GDM1 (cell line): ENCODE data around the gene ATF3.
A peak's percentile ranks its signal among the peaks of the same experiment; 100 is the strongest.

Experiments used
- DNase-seq: peaks from one replicate; lab custom pipeline; 2025; lab: John Stamatoyannopoulos, UW

The ATF3 gene

DNA sequence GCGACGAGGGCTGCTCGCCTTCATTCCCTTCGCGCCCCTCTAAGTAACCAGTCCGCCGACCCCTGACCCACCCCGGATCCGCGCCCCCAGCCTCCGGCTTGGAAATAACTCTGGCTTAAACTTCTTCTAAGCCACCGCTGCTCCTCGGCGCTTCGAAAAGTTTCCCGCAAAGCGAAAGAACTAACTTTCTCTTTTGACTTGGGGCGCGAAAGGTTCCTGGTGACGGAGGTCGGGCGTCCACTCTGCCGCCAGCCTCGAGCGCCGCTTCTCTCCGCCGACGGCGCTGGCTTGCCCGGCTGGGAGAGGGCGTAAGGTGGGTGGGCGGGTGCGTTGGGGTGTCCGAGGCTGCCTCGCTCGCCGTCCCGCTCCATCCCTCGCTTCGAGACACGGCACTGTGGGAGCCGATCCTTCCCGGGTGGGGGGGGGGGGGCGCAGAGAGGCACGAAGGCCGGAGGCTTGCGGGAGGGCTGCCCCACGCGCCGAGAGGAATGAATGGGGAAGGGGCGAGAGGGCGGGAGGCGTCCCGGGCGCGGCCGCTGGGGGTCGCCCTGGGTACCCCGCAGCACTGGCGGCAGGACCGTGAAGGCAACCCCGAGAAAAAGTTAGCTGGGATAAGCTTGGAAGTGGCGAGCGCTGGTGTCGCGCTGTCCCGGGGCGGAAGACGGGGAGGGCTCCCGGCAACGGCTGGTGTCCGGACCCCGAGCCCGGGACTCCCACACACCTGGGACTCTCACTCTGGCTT lies 569 bp downstream of the ATF3 start:
- DNase-seq = peak; percentile 41

- DNase-seq = no peak
Observed at GRCh38 chr1:212609701-212610574, 1.4 kb downstream of the ATF3 start.

DNA sequence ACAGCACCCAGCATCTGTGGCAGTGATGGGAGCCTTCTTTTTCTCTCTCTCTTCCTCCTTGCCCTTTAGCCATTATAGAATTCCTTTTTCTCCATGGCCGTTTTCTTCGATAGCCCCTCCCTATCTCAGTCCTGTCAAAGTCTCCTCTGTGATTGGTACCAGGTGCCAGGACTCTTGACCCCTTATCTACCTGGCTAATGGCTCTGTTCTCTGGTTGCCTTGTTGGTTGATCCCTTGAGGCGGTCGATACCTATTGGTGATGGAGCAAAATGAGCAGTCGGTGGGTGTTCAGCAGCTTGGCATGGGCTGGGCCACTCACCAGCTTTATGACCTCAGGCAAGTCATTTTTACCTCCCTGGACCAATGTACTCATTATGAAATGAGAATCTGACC lies 2.0 kb downstream of the ATF3 start:
- DNase-seq = no peak

GRCh38 chr1:212611000-212611948 lies 2.7 kb downstream of the ATF3 start:
- DNase-seq = no peak

- no peak for DNase-seq
Observed at GRCh38 chr1:212612041-212612961, 3.7 kb downstream of the ATF3 start.

- DNase-seq = no peak
Observed at GRCh38 chr1:212613440-212614335, 5.1 kb downstream of the ATF3 start.

GRCh38 chr1:212614453-212615200 lies 6.1 kb downstream of the ATF3 start:
- DNase-seq = no peak

DNA sequence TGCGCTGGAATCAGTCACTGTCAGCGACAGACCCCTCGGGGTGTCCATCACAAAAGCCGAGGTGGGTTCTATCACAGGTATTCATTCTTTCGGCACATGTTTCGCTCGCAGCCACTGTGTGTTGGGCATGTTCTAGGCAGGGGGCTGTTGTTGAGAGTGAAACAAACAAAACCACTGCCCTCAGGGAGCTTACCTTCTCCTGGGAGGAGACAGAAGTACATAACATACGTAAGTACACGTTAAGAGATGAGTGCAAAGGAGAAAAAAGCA lies 6.6 kb downstream of the ATF3 start:
- DNase-seq = no peak

- no peak for DNase-seq
Observed at GRCh38 chr1:212618466-212619210, 10.1 kb downstream of the ATF3 start.

- DNase-seq = no peak
Observed at GRCh38 chr1:212620293-212620692, 11.7 kb downstream of the ATF3 start.

DNA sequence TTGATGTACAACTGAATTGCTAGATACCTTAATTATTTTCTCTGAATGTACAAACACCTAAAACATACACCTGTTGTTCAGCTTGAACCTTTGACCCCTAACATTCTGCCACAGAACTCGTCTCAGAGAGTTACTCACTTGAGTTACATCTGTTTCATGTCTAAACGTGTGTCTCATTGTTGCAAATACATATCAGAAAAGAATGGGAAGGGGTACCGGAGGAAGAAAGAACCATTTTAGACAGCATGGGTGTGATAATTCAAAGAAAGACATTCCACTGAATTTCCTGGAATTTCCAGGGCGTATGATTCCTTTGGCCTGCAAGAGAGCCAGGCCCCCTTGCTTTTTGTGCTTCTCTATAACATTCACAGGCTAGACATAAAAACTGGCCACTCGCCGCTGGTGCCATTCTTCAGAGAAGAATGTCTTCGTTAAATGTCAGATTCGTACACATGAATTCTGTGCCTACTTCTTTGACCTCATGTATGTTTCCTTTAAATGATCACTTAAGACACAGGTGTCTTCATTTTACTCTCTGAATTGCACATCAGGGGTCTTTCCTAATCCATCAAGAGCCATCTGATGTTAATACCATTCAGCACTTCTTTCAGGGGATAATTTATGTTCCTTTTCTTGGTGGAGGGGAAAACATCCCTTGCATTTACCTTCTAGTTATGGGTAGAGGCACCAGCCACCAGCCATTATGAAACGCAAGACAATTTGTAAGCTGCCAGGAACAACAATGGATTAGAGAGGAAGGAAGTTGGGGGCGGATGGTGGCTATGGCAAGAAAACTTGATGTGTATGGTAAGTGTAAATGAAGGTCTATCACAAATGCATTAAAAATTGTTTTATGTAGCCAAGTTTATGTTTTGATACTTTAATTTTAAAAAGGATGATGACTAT lies 12.7 kb downstream of the ATF3 start:
- peak; percentile 10 for DNase-seq

GRCh38 chr1:212621949-212622305 lies 13.4 kb downstream of the ATF3 start:
- DNase-seq = no peak

- no peak for DNase-seq
Observed at GRCh38 chr1:212622467-212622866, 13.9 kb downstream of the ATF3 start.

- no peak for DNase-seq
Observed at GRCh38 chr1:212622906-212623305, 14.3 kb downstream of the ATF3 start.

DNA sequence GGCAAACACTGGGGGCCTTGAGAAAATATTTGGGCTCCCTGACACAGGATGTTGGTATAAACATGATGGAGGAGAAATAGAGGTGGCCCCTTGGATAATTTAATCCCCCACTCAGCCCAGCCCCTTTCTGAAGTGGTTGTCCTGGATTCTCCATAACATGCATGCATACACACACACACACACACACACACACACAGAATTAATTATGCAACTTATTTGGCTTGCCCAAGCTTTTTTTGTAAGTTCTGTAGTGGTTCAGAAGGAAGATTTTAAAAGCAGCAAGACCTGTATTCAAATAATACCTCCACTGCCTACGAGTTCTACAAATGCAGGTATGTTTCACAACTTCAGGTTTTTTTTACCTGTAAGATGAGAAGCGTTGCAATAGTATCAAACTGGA lies 15.0 kb downstream of the ATF3 start:
- no peak for DNase-seq

DNA sequence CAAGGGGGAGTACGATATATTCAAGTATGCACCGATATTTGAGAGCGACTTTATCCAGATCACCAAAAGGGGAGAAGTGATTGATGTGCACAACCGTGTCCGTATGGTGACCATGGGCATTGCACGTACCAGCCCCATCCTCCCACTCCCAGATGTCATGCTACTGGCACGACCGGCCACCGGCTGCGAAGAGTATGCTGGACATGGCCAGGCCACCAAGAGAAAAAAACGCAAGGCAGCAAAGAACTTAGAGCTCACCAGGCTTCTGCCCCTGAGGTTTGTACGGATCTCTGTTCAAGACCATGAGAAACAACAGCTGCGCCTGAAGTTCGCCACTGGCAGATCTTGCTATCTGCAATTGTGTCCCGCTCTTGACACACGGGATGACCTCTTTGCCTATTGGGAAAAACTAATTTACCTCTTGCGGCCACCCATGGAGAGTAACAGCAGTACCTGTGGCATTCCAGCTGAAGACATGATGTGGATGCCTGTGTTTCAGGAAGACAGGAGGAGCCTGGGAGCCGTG lies 16.5 kb downstream of the ATF3 start:
- no peak for DNase-seq

DNA sequence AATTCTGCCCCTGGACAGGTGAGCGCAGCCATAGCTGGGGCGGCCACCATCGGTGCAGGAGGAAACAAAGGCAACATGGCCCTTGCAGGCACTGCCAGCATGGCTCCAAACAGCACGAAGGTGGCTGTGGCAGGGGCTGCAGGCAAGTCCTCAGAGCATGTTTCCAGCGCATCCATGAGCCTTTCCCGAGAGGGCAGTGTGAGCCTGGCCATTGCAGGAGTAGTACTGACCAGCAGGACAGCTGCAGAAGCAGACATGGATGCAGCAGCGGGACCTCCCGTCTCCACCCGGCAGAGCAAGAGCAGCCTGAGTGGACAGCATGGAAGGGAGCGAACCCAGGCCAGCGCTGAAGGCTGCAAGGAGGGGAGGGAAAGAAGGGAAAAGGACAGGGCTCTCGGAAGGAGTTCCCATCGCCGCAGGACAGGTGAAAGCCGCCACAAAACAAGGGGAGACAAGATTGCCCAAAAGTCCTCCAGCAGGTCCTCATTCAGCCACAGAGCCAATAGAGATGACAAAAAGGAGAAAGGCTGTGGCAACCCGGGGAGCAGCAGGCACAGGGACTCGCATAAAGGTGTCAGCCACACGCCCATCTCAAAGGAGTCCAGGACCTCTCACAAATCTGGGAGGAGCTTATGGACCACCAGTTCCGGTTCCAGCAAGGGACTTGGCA lies 17.4 kb downstream of the ATF3 start:
- no peak for DNase-seq
